AG10803 (cell line): Measurements from ENCODE around the gene C17orf113.
A peak's percentile ranks its signal among the peaks of the same experiment; 100 is the strongest.
"Not testable (repeated sequence)": the region's sequence is repeated elsewhere in the genome, so short reads cannot be mapped to it uniquely, and the experiment has no call there.

ENCODE experiments used
- DNase-seq: peaks from one replicate; pipeline ENCODE4 v3.0.0; 2010; ENCODE audit warnings: low read depth
- H3K4me3 ChIP-seq: 2 replicates; pipeline ENCODE4 v1.5.1; 2011; ENCODE audit warnings: mild to moderate bottlenecking, low read length, control low read depth
- TF ChIP-seq, protein P1 (sequence below): conservative IDR thresholded peaks from 2 replicates; pipeline ENCODE4 v1.5.1; 2011; ENCODE audit warnings: mild to moderate bottlenecking, low read length, control low read depth, inconsistent platforms

Gene C17orf113

DNA sequence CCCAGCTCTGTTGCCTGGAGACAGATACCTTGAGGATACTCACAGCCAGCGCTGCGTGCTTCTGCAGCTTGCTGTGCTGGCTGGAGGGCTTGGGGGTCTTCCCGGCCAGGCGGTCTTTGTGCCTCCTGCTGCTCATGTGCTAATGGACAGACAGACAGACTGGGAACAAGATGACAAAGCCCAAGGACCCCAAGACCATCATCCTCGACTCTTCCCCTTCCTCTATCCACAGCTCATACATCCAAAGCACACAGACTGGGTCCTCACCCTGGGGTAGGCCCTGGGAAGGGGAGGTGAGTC is 22.9 kb downstream of the C17orf113 start:
- no peak for DNase-seq
- TF ChIP-seq, protein P1, sequence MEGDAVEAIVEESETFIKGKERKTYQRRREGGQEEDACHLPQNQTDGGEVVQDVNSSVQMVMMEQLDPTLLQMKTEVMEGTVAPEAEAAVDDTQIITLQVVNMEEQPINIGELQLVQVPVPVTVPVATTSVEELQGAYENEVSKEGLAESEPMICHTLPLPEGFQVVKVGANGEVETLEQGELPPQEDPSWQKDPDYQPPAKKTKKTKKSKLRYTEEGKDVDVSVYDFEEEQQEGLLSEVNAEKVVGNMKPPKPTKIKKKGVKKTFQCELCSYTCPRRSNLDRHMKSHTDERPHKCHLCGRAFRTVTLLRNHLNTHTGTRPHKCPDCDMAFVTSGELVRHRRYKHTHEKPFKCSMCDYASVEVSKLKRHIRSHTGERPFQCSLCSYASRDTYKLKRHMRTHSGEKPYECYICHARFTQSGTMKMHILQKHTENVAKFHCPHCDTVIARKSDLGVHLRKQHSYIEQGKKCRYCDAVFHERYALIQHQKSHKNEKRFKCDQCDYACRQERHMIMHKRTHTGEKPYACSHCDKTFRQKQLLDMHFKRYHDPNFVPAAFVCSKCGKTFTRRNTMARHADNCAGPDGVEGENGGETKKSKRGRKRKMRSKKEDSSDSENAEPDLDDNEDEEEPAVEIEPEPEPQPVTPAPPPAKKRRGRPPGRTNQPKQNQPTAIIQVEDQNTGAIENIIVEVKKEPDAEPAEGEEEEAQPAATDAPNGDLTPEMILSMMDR = no peak
- H3K4me3 ChIP-seq = no peak overlapping the region

DNA sequence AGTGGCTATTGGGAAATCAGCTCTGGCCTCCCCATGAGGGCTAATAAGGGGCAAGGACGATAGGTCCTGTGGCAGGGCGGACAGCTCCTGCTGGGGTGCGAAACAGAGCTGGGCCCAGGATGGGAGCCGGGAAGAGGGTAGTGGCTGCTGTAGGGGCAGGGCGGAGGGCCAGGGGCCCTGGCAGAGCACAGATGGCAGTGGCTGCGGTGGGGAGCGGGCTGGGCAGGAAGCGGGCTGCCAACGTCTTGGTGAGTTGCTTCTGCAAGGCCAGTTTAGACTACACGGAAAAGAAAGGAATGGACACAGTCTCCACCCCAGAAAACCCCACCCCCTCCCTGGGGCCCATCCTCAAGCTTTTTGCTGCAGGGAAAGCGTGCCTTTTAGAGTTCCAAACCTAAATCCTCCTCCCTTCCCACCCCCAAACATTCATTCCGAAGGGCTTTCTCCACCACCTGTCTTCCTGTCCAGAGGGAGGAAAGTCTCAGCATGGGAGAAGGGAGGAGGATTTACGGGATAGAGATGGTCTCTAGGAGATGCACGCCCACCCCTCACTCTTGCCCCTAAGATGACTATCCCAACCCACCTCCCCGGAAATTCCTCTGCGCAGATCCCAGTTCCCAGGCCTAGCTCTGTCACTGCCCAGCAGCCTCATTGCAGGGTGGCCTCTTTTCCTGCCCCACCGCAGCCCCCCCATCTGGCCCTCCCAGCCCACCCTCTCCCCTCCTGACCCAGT is 23.4 kb downstream of the C17orf113 start:
- DNase-seq = no peak
- TF ChIP-seq, protein P1 = no peak
- no peak overlapping the region for H3K4me3 ChIP-seq

DNA sequence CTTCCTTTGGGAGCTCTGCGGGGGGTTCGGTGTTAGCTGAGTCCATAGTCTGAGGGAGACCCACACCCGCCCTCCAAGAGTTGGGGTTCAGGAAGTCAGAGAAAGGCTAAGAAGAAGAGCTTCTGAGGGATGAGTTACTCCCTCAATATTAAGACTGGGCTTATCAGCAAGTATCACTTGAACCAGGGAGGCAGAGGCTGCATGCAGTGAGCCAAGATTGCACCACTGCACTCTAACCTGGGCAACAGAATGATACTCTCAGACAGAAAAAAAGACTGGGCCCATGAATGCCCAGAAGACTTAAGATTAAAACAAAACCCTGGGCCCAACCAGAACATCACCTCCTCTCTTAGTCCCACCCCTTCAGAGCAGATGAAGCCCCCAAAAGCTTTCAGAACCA is 24.5 kb downstream of the C17orf113 start:
- DNase-seq = no peak
- TF ChIP-seq, protein P1 = no peak

DNA sequence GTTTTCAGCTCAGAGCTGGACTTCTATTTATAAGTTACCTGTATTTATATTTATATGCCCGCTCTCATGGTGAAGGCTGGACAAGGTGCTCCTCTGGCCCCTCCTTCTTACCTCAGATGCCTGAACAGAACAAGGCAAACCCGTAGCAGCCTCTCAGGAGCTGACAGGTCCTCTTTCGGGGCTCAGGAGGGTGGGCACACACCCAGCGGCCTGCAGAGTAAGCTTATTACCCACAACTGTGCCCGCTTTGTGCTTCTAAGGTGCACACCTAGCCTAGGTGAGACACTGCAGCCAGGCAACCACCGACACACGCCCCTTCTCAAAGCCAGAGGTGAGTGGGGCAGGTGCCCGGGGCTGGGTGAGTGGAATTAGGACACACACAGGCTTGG is 25.2 kb downstream of the C17orf113 start:
- no peak overlapping the region for H3K4me3 ChIP-seq
- no peak for DNase-seq
- TF ChIP-seq, protein P1 = no peak

More for the DNA sequence above, 24.5 kb downstream of the C17orf113 start:
- no peak overlapping the region for H3K4me3 ChIP-seq

DNA sequence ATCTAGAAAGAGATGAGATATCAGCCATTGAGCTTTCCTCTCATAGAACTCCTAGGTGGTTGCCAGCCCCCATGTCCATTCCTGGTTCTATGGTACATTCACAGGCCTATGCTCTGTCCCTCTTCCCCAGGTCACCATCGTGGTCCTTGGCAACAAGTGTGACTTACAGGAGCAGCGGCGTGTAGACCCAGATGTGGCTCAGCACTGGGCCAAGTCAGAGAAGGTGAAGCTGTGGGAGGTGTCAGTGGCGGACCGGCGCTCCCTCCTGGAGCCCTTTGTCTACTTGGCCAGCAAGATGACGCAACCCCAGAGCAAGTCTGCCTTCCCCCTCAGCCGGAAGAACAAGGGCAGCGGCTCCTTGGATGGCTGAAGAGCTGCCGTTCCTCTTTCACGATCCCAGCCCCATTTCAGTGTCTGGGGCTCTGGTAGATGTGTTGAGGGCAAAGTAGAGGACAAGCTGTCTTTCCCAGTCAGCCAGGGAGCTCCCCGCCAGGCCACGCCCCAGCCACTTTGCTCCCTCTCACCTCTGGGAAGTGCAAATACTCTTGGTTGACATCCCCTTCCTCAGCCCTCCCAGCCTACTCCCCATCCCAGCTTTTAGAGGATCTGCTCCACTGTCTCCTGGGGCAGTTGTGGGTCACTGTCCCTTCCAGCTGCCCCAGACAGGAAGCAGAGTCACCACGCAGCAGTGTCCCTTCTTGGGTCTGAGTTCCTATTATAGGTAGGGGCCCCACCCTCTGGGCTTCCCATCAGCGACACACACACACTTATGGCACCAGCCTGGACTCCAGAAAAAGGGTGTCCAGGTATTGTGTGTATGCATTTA is 26.7 kb downstream of the C17orf113 start:
- TF ChIP-seq, protein P1 = no peak
- no peak for DNase-seq
- H3K4me3 ChIP-seq = no peak overlapping the region

DNA sequence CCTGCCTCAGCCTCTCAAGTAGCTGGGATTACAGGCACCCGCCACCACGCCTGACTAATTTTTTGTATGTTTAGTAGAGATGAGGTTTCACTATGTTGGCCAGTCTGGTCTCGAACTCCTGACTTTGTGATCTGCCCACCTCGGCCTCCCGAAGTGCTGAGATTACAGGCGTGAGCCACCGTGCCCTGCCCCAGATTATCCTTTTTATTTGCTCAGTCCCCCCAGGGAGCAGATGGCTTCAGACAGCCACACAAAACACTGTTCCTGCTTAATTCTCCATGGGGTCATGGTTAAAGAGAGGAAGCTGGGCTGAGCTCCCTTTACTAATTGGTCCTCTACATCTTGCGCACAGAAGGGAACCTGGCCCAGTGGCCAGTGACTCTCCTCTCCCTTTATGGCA is 29.6 kb downstream of the C17orf113 start:
- peak overlapping the region; percentile 85 for H3K4me3 ChIP-seq
- DNase-seq = not testable (repeated sequence)

DNA sequence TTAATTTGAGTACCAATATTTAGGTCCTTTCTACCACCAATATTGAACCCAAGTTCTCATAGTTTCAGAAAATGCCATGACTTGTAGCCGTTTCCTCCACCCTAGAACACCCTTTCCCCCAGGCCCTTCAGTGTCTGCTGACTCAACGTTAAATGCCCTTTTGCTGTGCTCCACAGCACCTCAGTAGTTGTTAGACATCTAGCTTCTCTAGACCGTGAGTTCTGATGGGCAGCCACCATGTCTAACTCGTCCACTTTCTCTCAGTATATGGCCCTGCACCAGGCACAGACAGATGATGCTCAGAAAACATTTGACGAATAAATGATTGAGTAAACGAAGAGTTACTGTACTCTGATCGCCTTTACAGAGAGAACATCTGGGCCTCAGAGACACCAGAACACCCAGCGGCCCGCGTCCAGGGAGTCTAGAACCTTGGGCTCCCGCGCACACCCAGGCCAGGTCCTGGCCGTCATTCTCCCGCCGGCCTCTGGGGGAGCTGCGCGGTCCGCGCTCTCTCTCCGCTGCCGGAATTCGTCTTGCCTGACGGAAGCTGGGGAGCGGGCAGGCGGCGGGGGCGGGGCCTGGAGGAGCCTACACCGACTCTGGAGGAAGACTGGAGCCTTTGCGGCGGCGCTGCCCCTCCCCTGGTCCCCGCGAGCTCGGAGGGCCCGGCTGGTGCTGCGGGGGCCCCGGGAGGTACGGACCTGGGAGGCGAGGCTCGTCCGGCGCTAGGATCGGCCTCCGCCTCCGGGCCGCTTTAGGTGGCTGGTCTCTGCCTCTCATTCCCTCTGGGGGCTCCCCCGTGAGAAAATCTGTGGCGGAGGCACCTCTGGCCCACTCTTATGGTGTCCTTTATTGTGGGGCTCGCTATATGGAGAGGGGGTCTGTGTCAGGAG is 30.6 kb downstream of the C17orf113 start, which contains the start of gene NKIRAS2:
Gene NKIRAS2, plus strand, starts transcription at position 582 of the 896 bp plus-strand sequence. CDS start 1,488 bp downstream, outside the sequence.
- peak; percentile 92 for DNase-seq
- H3K4me3 ChIP-seq = peak within 1 kb of the TSS; percentile 85
- TF ChIP-seq, protein P1 = peak; percentile 74
